AG09309 (cell line): ENCODE measurements around the gene WDR90.
A peak's percentile ranks its signal among the peaks of the same experiment; 100 is the strongest.

Experiments
- DNase-seq: peaks from one replicate; pipeline ENCODE4 v3.0.0-alpha.2; 2010; ENCODE audit warnings: low read depth
- H3K4me3 ChIP-seq: 2 replicates; pipeline ENCODE4 v1.5.1; 2011; ENCODE audit warnings: mild to moderate bottlenecking, low read depth, low read length, moderate library complexity; ENCODE audit not compliant: control insufficient read depth
- TF ChIP-seq, protein P1 (sequence below): IDR thresholded peaks from 2 replicates; pipeline ENCODE4 v1.5.1; 2011; ENCODE audit warnings: mild to moderate bottlenecking, low read depth, low read length, inconsistent platforms; ENCODE audit not compliant: insufficient read depth, control insufficient read depth; ENCODE audit errors: missing control alignments

WDR90 gene

DNA sequence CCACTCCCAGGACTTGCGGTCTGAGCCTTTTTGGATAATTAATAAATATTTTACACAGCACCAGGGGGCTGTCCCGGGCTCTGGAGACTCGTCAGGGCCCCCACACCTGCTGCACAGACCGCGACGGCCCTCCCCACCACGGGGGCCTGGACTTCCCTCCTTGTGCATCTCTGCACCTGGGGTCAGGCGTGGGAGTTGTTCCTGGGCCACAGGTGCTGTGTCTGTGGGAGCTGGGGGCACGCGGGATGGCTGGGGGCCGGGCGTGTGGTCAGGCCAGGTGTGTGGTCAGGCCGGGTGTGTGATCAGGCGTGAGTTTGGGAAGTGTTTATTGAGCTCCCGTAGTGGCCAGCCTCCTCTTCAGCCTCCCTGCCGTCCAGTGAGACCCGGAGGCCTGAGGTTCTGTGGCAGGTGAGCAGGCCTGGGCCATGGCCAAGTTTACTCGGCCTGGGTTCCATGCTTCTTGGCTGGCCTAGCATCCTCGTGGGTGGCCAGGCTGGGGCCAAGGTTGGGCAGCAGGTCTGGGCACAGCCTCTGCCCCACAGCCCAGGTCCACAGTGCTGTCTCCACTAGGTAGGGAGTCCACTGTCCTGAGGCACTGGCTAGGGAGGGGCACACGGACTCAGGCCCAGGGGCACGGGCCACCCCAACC is 29.2 kb downstream of the WDR90 start:
- no peak overlapping the region for H3K4me3 ChIP-seq
- TF ChIP-seq, protein P1, sequence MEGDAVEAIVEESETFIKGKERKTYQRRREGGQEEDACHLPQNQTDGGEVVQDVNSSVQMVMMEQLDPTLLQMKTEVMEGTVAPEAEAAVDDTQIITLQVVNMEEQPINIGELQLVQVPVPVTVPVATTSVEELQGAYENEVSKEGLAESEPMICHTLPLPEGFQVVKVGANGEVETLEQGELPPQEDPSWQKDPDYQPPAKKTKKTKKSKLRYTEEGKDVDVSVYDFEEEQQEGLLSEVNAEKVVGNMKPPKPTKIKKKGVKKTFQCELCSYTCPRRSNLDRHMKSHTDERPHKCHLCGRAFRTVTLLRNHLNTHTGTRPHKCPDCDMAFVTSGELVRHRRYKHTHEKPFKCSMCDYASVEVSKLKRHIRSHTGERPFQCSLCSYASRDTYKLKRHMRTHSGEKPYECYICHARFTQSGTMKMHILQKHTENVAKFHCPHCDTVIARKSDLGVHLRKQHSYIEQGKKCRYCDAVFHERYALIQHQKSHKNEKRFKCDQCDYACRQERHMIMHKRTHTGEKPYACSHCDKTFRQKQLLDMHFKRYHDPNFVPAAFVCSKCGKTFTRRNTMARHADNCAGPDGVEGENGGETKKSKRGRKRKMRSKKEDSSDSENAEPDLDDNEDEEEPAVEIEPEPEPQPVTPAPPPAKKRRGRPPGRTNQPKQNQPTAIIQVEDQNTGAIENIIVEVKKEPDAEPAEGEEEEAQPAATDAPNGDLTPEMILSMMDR: no peak
- no peak for DNase-seq

DNA sequence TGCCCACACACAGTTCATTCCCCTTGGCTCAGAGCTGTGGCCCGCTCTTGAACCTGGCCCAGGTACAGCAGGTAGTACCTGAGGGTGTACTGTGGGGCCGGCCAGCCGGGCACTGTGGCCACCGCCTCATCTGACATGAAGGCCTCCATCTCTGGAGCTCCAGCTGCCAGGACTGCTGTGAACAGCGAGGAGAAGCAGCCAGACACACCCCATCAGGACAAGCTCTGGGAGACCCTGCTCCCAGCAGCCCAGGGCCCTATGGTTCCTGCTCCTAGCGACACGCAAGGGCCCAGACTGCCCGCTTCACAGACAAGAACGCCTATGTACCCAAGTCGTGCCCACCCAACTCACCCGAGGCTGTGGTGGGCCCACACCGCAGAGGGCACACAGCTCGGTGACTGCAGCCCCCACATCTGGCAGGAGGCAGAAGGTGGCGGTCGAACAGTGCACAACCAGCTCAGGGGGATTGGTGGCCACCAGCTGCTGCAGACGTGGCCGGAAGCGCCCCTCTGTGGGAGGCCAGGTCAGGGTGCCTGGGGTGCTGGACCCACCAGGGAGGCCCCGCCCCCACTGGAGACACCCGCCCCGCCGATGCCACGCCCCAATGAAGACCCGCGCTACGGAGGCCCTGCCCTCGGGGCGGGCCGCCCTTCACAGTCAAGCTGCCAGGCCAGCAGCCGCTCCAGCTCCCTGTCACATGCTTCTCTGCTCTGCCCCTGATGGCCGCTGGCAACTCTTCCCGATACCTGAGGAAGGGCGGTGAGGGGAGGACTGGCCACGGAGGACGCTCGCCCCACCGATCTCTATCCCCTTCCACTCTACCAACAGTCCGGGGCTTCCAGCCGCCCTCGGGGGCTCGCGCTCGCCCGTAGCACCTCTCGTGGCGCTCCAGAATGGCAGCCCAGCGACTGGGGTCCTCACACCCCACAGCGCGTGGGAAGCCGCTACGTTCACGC is 30.0 kb downstream of the WDR90 start:
- TF ChIP-seq, protein P1: no peak
- no peak for DNase-seq
- peak overlapping the region; percentile 49 for H3K4me3 ChIP-seq

DNA sequence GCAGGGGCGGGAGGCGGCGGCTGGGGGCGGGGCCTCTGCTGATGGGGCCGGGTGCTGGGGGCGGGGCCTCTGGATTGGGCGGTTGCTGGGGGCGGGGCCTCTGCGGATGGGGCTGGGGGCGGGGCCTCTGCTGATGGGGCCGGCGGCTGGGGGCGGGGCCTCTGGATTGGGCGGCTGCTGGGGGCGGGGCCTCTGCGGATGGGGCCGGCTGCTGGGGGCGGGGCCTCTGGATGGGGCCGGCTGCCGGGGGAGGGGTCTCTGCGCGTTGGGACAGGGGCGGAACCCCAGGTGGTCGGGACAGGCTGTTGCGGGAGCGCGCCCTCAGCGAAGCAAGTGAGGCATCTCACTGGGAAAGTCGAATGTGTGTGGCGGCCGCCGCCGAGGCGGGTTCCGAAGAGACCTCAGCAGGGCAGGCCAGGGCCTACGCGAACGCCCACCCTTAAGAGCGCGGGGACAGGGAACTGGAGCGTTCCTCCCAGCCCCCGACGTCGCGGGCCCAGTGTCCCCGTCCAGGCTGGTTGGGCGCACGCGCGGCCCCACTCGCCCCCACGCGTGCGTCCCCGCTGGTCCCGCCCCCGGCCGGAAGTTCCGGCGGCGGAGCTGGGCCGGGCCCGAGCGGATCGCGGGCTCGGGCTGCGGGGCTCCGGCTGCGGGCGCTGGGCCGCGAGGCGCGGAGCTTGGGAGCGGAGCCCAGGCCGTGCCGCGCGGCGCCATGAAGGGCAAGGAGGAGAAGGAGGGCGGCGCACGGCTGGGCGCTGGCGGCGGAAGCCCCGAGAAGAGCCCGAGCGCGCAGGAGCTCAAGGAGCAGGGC is 30.9 kb downstream of the WDR90 start, which contains the start of gene STUB1:
Gene STUB1, plus strand, starts transcription at position 597 of the 811 bp plus-strand sequence. Its CDS starts 116 bp downstream, at position 713.
- TF ChIP-seq, protein P1: no peak
- H3K4me3 ChIP-seq: peak within 1 kb of the TSS; percentile 77
- DNase-seq: no peak

DNA sequence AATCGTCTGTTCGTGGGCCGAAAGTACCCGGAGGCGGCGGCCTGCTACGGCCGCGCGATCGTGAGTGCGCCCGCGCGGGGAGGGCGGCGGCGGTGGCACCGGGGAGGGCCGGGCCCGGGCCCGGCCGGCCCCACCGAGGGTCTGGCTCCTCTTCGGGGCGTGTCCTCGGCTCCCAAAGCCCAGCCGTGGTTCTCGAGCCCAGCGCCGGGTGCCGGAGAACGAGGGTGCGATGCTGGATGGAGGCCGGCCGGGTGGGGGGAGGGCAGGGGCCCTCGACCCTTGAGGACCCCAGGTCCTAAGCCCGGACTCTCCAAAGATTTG is 31.4 kb downstream of the WDR90 start:
- TF ChIP-seq, protein P1: no peak
- no peak for DNase-seq

DNA sequence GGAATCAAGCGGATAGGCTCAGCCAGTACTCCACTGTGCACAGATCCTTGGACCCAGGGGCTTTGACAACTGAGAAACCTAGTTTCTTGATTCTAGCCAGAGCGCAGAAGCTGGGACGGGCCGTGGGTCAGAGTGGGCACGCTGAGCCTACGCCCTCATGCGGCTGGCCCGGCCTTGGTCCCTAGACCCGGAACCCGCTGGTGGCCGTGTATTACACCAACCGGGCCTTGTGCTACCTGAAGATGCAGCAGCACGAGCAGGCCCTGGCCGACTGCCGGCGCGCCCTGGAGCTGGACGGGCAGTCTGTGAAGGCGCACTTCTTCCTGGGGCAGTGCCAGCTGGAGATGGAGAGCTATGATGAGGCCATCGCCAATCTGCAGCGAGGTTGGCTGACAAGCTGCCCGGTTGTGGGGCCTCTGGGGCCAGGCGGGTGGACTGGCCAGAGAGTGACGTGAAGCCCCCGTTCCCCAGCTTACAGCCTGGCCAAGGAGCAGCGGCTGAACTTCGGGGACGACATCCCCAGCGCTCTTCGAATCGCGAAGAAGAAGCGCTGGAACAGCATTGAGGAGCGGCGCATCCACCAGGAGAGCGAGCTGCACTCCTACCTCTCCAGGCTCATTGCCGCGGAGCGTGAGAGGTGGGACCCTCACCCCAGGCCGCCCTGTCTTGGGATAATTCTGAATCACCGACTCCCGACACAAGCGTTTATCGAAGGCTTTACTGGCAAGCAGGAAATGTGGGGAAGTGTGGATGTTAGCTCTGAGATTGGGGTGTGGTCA is 32.0 kb downstream of the WDR90 start:
- no peak for DNase-seq
- TF ChIP-seq, protein P1: no peak
- peak overlapping the region; percentile 77 for H3K4me3 ChIP-seq

More for the DNA sequence above, 31.4 kb downstream of the WDR90 start:
- H3K4me3 ChIP-seq: peak overlapping the region; percentile 77
